ENCODE data around the gene GALNT12. TPM values are rescaled to one million over a fixed set of nuclear protein-coding genes. Genes with fewer than 3 reads are reported as not detected.

The GALNT12 gene
- total RNA-seq, 1 experiment from 2014 or later = 14.8 TPM

DNA sequence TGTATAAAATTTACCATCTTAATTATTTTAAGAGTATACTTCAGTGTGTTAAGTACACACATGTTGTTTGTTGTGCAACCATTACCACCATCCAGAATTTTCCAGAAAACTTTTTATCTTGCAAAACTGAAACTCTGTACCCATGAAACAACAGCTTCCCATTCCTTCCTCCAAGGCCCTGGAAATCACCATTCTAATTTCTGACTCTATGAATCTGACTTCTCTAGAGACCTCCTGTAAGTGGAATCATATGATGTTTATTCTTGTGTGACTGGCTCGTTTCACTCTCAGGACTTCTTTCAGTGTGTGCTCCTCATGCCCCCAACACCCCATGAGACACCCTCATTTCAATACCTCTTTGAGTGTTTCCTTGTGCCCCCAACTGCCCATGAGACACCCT is 75.8 kb downstream of the GALNT12 start:
- BruUV-seq (replicated peaks) = no TSS peak
- TF ChIP-seq EZH2phosphoT487 (IDR thresholded peaks at IDR 0.05; ENCODE audit: borderline replicate concordance, low read length) = no peak
- TF ChIP-seq, protein P1, sequence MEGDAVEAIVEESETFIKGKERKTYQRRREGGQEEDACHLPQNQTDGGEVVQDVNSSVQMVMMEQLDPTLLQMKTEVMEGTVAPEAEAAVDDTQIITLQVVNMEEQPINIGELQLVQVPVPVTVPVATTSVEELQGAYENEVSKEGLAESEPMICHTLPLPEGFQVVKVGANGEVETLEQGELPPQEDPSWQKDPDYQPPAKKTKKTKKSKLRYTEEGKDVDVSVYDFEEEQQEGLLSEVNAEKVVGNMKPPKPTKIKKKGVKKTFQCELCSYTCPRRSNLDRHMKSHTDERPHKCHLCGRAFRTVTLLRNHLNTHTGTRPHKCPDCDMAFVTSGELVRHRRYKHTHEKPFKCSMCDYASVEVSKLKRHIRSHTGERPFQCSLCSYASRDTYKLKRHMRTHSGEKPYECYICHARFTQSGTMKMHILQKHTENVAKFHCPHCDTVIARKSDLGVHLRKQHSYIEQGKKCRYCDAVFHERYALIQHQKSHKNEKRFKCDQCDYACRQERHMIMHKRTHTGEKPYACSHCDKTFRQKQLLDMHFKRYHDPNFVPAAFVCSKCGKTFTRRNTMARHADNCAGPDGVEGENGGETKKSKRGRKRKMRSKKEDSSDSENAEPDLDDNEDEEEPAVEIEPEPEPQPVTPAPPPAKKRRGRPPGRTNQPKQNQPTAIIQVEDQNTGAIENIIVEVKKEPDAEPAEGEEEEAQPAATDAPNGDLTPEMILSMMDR (conservative IDR thresholded peaks at IDR 0.05; ENCODE audit: low read depth, low read length) = no peak
- TF ChIP-seq EZH2 (IDR thresholded peaks at IDR 0.05; ENCODE audit: low read length, unreplicated experiment) = no peak
- no peaks in the 10 kb centered on the region for H3K9me2 ChIP-seq (replicated peaks; ENCODE audit: low read length)
- no peaks in the 10 kb centered on the region for H4K20me1 ChIP-seq (ENCODE audit: low read length)
- DNase-seq (no peak), ATAC-seq (no peak)
- H3K79me2 ChIP-seq (ENCODE audit: low read length) = no peaks in the 10 kb centered on the region
- H3K4me1 ChIP-seq (ENCODE audit: insufficient read depth, low read length) = no peaks in the 10 kb centered on the region
- intact Hi-C loops (cut with micrococcal nuclease) = no loop called here
- H2AFZ ChIP-seq (ENCODE audit: low read length) = no peak overlapping the region
- H3K4me3 ChIP-seq (ENCODE audit: low read length) = no peak overlapping the region
- H3K9ac ChIP-seq (ENCODE audit: low read length) = no peak overlapping the region
- no peaks in the 10 kb centered on the region for H3K9me3 ChIP-seq (ENCODE audit: low read length)
- CTCF ChIA-PET = no interaction called here
- no peak overlapping the region for H3K27ac ChIP-seq (ENCODE audit: low read length)
- H3K27me3 ChIP-seq (ENCODE audit: low read length) = peaks cover 7% of the 10 kb centered on the region
- H3F3A ChIP-seq (ENCODE audit: low read length, unreplicated experiment) = no peaks in the 10 kb centered on the region
- POLR2A ChIA-PET (ENCODE audit: unreplicated experiment) = no interaction called here
- H3K36me3 ChIP-seq (ENCODE audit: low read depth, low read length) = no peaks in the 10 kb centered on the region
- H3K4me2 ChIP-seq (ENCODE audit: low read length) = no peak overlapping the region

DNA sequence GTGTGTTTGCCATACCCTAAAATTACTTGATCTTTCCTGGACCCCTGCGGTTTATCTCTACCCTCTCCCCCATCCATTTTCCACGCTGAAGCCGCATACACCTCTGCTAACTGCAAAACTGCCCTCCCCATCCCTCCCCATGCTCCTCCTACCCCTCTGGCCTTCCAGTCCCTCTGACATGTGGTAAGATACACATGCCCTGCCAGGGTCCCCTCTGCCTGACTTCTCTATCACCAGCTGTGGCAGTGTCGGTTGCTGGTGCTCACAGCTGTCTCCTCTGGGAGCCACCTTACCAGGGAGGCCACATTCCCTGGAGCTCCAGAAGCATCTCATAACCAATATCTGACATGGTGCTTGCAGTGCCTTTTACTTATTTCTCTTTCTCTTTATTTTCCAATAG is 77.4 kb downstream of the GALNT12 start:
- POLR2A ChIA-PET (ENCODE audit: unreplicated experiment) = no interaction called here

DNA sequence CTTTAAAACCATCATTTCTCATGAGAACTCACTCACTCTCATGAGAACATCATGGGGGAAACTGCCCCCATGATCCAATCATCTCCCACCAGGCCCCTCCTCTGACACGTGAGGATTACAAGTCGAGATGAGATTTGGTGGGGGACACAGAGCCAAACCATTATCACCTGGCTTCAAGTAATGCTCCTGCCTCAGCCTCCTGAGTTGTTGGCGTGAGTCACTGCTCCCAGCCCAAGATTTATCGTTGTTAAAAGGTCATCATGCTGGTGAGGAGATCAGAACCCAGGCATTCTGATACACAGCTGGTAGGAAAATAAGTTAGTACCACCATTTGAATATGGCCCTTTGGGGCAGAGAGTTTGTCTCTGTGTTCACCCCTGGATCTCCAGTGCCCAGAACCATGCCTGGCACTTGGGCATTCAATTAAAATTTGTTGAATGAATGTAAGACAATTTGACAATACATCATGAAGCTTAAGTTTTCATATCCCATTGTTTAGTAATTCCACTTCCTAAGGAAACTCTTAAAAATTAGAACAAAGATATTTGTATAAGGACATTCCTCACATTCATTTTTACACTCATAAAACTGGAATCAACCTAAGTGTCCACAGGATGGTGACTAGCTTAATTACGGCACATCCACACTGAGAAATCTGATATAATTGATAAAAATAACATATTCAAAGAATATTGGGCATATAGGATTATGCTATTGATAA is 78.3 kb downstream of the GALNT12 start:
- Histone ChIP-seq H3K4me3 (ENCODE audit: low read length) (no peak overlapping the region), H3F3A (ENCODE audit: low read length, unreplicated experiment) (no peaks in the 10 kb centered on the region), H3K4me2 (ENCODE audit: low read length) (no peak overlapping the region), H3K36me3 (ENCODE audit: low read depth, low read length) (no peaks in the 10 kb centered on the region), H3K27ac (ENCODE audit: low read length) (no peak overlapping the region), H3K79me2 (ENCODE audit: low read length) (no peaks in the 10 kb centered on the region), H4K20me1 (ENCODE audit: low read length) (no peaks in the 10 kb centered on the region), H3K9me2 (replicated peaks; ENCODE audit: low read length) (no peaks in the 10 kb centered on the region), H3K9ac (ENCODE audit: low read length) (no peak overlapping the region), H2AFZ (ENCODE audit: low read length) (no peak overlapping the region), H3K9me3 (ENCODE audit: low read length) (no peaks in the 10 kb centered on the region), H3K27me3 (ENCODE audit: low read length) (no peaks in the 10 kb centered on the region; the same call in 1 of the 2 replicates), H3K4me1 (ENCODE audit: insufficient read depth, low read length) (no peaks in the 10 kb centered on the region)
- DNase-seq (no peak), ATAC-seq (no peak)
- POLR2A ChIA-PET (ENCODE audit: unreplicated experiment) = no interaction called here
- BruUV-seq (replicated peaks) = no TSS peak
- intact Hi-C loops (cut with micrococcal nuclease) = no loop called here
- no peak for TF ChIP-seq EZH2phosphoT487 (IDR thresholded peaks at IDR 0.05; ENCODE audit: borderline replicate concordance, low read length)
- TF ChIP-seq, protein P1 (conservative IDR thresholded peaks at IDR 0.05; ENCODE audit: low read depth, low read length) = no peak
- no peak for TF ChIP-seq EZH2 (IDR thresholded peaks at IDR 0.05; ENCODE audit: low read length, unreplicated experiment)
- CTCF ChIA-PET = no interaction called here

More for the DNA sequence above, 77.4 kb downstream of the GALNT12 start:
- no peaks in the 10 kb centered on the region for H3K9me2 ChIP-seq (replicated peaks; ENCODE audit: low read length)
- no peaks in the 10 kb centered on the region for H3K4me1 ChIP-seq (ENCODE audit: insufficient read depth, low read length)
- ATAC-seq = no peak
- intact Hi-C loops (cut with micrococcal nuclease) = no loop called here
- H4K20me1 ChIP-seq (ENCODE audit: low read length) = no peaks in the 10 kb centered on the region
- H2AFZ ChIP-seq (ENCODE audit: low read length) = no peak overlapping the region
- TF ChIP-seq EZH2phosphoT487 (IDR thresholded peaks at IDR 0.05; ENCODE audit: borderline replicate concordance, low read length) = no peak
- TF ChIP-seq EZH2 (IDR thresholded peaks at IDR 0.05; ENCODE audit: low read length, unreplicated experiment) = no peak
- TF ChIP-seq, protein P1 (conservative IDR thresholded peaks at IDR 0.05; ENCODE audit: low read depth, low read length) = no peak
- H3K9me3 ChIP-seq (ENCODE audit: low read length) = no peaks in the 10 kb centered on the region
- H3K27me3 ChIP-seq (ENCODE audit: low read length) = peaks cover 7% of the 10 kb centered on the region
- H3K36me3 ChIP-seq (ENCODE audit: low read depth, low read length) = no peaks in the 10 kb centered on the region
- CTCF ChIA-PET = no interaction called here
- BruUV-seq (replicated peaks) = no TSS peak
- DNase-seq = no peak
- no peak overlapping the region for H3K27ac ChIP-seq (ENCODE audit: low read length)
- no peak overlapping the region for H3K9ac ChIP-seq (ENCODE audit: low read length)
- H3K79me2 ChIP-seq (ENCODE audit: low read length) = no peaks in the 10 kb centered on the region
- H3K4me2 ChIP-seq (ENCODE audit: low read length) = no peak overlapping the region
- no peaks in the 10 kb centered on the region for H3F3A ChIP-seq (ENCODE audit: low read length, unreplicated experiment)
- no peak overlapping the region for H3K4me3 ChIP-seq (ENCODE audit: low read length)
